Right lobe of liver (tissue), 4 donors: Measurements from ENCODE around the gene PYGB.

Experiments used
- POLR2A ChIP-seq: fragments of 450-650 bp; IDR thresholded peaks from one replicate; pipeline ENCODE4 v1.6.1; 2017; ENCODE audit warnings: antibody characterized with exemption, mild to moderate bottlenecking
- TF ChIP-seq, protein P1 (sequence below), 4 donors: fragments of 200-600 bp in 3 of 4; fragments of 450-650 bp in 1 of 4; IDR thresholded peaks; one replicate each; pipeline versions ENCODE4 v1.5.1 to v1.8.0; 2016 to 2022; ENCODE audit warnings: antibody characterized with exemption in 4 of 4, mild to moderate bottlenecking in 2 of 4
- donor health status: DM: no; HTN: no; CAD: no.
- donor health status: DM: no; HTN: no; CAD: no.
- donor health status: DM: no; HTN: yes; CAD: no.

DNA sequence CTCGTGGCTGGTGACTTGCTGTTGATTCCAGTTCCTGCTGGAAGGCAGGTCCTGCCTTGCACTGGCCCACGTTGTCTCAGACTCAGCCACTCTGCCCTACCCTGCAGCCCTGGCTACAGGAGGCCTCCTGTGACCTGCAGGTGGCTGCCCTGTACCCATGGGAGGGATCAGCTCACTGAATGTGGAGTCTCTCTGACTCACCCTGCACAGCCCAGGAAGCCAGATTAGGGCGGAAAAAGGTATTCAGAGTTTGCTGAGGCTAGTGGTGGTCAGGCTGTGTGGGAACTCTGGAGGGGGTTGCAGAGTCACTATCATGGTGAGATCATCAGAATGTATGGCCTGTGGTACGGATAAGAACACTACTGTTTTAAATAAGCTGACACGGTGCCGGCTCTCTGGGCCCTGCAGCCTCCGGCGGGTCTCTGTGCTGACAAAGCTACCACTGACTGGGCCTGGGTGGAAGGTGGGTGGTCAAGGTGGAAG, 24.7 kb upstream of the PYGB start:
- TF ChIP-seq, protein P1, sequence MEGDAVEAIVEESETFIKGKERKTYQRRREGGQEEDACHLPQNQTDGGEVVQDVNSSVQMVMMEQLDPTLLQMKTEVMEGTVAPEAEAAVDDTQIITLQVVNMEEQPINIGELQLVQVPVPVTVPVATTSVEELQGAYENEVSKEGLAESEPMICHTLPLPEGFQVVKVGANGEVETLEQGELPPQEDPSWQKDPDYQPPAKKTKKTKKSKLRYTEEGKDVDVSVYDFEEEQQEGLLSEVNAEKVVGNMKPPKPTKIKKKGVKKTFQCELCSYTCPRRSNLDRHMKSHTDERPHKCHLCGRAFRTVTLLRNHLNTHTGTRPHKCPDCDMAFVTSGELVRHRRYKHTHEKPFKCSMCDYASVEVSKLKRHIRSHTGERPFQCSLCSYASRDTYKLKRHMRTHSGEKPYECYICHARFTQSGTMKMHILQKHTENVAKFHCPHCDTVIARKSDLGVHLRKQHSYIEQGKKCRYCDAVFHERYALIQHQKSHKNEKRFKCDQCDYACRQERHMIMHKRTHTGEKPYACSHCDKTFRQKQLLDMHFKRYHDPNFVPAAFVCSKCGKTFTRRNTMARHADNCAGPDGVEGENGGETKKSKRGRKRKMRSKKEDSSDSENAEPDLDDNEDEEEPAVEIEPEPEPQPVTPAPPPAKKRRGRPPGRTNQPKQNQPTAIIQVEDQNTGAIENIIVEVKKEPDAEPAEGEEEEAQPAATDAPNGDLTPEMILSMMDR (IDR thresholded peaks at IDR 0.05): no peak
- no peak for TF ChIP-seq POLR2A
